ENCODE data around the gene ZNF768.

The ZNF768 gene

GRCh38 chr16:30488764-30489605 lies 37.4 kb downstream of the ZNF768 start:
- H3K27me3 ChIP-seq (ENCODE audit: insufficient read depth, low read length, poor library complexity), result no peaks in the 10 kb centered on the region
- no peak overlapping the region for H3K27ac ChIP-seq (ENCODE audit: low read depth, low read length)
- H3K79me2 ChIP-seq (ENCODE audit: control insufficient read depth, insufficient read depth, low read length), result no peaks in the 10 kb centered on the region
- H4K8ac ChIP-seq (ENCODE audit: low read depth, low read length), result no peak overlapping the region
- no peak overlapping the region for H3K56ac ChIP-seq (ENCODE audit: low read length)
- no peak overlapping the region for H3K4me3 ChIP-seq (ENCODE audit: low read length)
- H3K4me2 ChIP-seq (ENCODE audit: low read length), result no peak overlapping the region
- no peaks in the 10 kb centered on the region for H3K79me1 ChIP-seq (ENCODE audit: low read length)
- no peak overlapping the region for H3K9ac ChIP-seq (ENCODE audit: low read length)
- H3K4me1 ChIP-seq (ENCODE audit: control insufficient read depth, low read depth, low read length), result no peaks in the 10 kb centered on the region
- H3K18ac ChIP-seq (ENCODE audit: low read length), result no peak overlapping the region
- no peak overlapping the region for H3K23ac ChIP-seq (ENCODE audit: low read length)
- WGBS (ENCODE audit: extremely low coverage, insufficient coverage, low lambda C conversion rate), result no CpG with 5 or more reads among the region's 11 CpGs
- no peak overlapping the region for H2BK15ac ChIP-seq (replicated peaks; ENCODE audit: low read depth)
- no peaks in the 10 kb centered on the region for H3K36me3 ChIP-seq (ENCODE audit: control insufficient read depth, insufficient read depth, low read length)
- no peak overlapping the region for H3K4ac ChIP-seq (ENCODE audit: low read depth, low read length)
- no peak overlapping the region for H4K5ac ChIP-seq (ENCODE audit: low read length)
- no peak overlapping the region for H2BK120ac ChIP-seq (ENCODE audit: low read depth, low read length)
- peak; percentile 46 for DNase-seq
- no peak overlapping the region for H2BK5ac ChIP-seq (ENCODE audit: low read length)
- no peak overlapping the region for H2AK5ac ChIP-seq (ENCODE audit: low read length)

DNA sequence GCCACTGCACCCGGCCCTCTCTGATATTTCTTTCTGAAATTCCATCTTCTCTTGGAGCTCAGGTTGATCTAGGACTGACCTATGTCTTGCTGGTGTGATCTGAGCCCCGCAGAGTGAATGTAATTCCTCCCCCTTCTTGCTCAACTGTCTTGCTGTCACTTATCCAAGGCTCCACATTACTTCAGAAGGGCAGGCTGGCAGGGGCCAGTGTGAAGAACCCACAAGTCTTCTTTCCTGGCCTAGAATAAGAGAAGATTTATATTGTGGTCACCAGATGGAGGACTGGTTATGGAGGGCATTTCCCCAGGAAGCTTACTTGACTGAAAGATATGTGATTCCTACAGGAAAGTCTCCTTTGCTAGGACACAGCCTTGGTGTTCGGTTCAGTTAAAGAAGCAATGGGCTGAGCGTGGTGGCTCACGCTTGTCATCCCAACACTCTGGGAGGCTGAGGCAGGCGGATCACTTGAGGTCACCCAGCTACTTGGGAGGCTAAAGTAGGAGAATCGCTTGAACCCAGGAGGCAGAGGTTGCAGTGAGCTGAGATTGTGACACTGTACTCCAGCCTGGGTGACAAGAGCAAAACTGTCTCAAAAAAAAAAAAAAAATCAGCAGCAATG lies 40.4 kb downstream of the ZNF768 start:
- no peak overlapping the region for H3K18ac ChIP-seq (ENCODE audit: low read length)
- DNase-seq, result no peak
- no peaks in the 10 kb centered on the region for H3K4me1 ChIP-seq (ENCODE audit: control insufficient read depth, low read depth, low read length)
- no peak overlapping the region for H3K4me2 ChIP-seq (ENCODE audit: low read length)
- H3K4me3 ChIP-seq (ENCODE audit: low read length), result no peak overlapping the region
- H3K27ac ChIP-seq (ENCODE audit: low read depth, low read length), result no peak overlapping the region
- H3K79me2 ChIP-seq (ENCODE audit: control insufficient read depth, insufficient read depth, low read length), result no peaks in the 10 kb centered on the region
- no peak overlapping the region for H4K8ac ChIP-seq (ENCODE audit: low read depth, low read length)
- no CpG with 5 or more reads among the region's 7 CpGs for WGBS (ENCODE audit: extremely low coverage, insufficient coverage, low lambda C conversion rate)
- no peak overlapping the region for H4K5ac ChIP-seq (ENCODE audit: low read length)
- no peak overlapping the region for H3K56ac ChIP-seq (ENCODE audit: low read length)
- no peak overlapping the region for H3K9ac ChIP-seq (ENCODE audit: low read length)
- H3K36me3 ChIP-seq (ENCODE audit: control insufficient read depth, insufficient read depth, low read length), result no peaks in the 10 kb centered on the region
- no peak overlapping the region for H3K4ac ChIP-seq (ENCODE audit: low read depth, low read length)
- no peak overlapping the region for H2BK5ac ChIP-seq (ENCODE audit: low read length)
- H3K79me1 ChIP-seq (ENCODE audit: low read length), result no peaks in the 10 kb centered on the region
- H2BK15ac ChIP-seq (replicated peaks; ENCODE audit: low read depth), result no peak overlapping the region
- H2BK120ac ChIP-seq (ENCODE audit: low read depth, low read length), result no peak overlapping the region
- no peaks in the 10 kb centered on the region for H3K27me3 ChIP-seq (ENCODE audit: insufficient read depth, low read length, poor library complexity)
- H3K23ac ChIP-seq (ENCODE audit: low read length), result no peak overlapping the region
- H2AK5ac ChIP-seq (ENCODE audit: low read length), result no peak overlapping the region

- Histone ChIP-seq H2BK120ac (ENCODE audit: low read depth, low read length) (no peak overlapping the region), H3K56ac (ENCODE audit: low read length) (no peak overlapping the region), H2BK15ac (replicated peaks; ENCODE audit: low read depth) (no peak overlapping the region), H3K4me2 (ENCODE audit: low read length) (no peak overlapping the region), H3K79me1 (ENCODE audit: low read length) (no peaks in the 10 kb centered on the region), H3K4me3 (ENCODE audit: low read length) (no peak overlapping the region), H3K36me3 (ENCODE audit: control insufficient read depth, insufficient read depth, low read length) (no peaks in the 10 kb centered on the region), H3K4me1 (ENCODE audit: control insufficient read depth, low read depth, low read length) (no peaks in the 10 kb centered on the region), H3K23ac (ENCODE audit: low read length) (no peak overlapping the region), H3K27me3 (ENCODE audit: insufficient read depth, low read length, poor library complexity) (no peaks in the 10 kb centered on the region), H4K5ac (ENCODE audit: low read length) (no peak overlapping the region), H3K27ac (ENCODE audit: low read depth, low read length) (no peak overlapping the region), H3K4ac (ENCODE audit: low read depth, low read length) (no peak overlapping the region), H4K8ac (ENCODE audit: low read depth, low read length) (no peak overlapping the region), H2BK5ac (ENCODE audit: low read length) (no peak overlapping the region), H3K18ac (ENCODE audit: low read length) (no peak overlapping the region), H3K9ac (ENCODE audit: low read length) (no peak overlapping the region), H2AK5ac (ENCODE audit: low read length) (no peak overlapping the region), H3K79me2 (ENCODE audit: control insufficient read depth, insufficient read depth, low read length) (no peaks in the 10 kb centered on the region)
- DNase-seq, result no peak
Measured at GRCh38 chr16:30484887-30485286, 41.5 kb downstream of the ZNF768 start.

DNA sequence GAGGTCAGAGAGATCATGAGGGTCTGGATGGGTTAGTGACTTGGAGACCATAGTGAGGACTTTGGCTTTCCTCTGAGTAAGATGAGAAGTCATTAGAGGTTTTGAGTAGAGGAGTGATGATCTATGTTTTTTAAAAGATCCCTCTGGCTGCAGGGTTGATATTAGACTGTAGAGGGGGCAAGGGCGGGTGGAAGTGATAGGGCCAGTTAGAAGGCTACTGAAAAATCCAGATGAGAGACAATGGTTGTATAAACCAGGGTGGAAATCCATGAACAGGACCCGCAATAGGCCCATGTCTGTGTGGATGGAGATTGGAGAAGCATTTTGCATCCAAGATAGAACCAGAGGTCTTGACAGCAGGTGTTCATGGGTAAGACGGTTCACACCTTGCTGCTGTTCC lies 44.0 kb downstream of the ZNF768 start:
- H3K4me2 ChIP-seq (ENCODE audit: low read length), result no peak overlapping the region
- DNase-seq, result no peak
- no peak overlapping the region for H2BK15ac ChIP-seq (replicated peaks; ENCODE audit: low read depth)

GRCh38 chr16:30481381-30481780 lies 45.0 kb downstream of the ZNF768 start:
- H3K36me3 ChIP-seq (ENCODE audit: control insufficient read depth, insufficient read depth, low read length), result no peaks in the 10 kb centered on the region
- DNase-seq, result no peak
- no CpG with 5 or more reads among the region's 5 CpGs for WGBS (ENCODE audit: extremely low coverage, insufficient coverage, low lambda C conversion rate)
- H3K9ac ChIP-seq (ENCODE audit: low read length), result no peak overlapping the region
- no peak overlapping the region for H4K8ac ChIP-seq (ENCODE audit: low read depth, low read length)
- H3K4me2 ChIP-seq (ENCODE audit: low read length), result no peak overlapping the region
- no peaks in the 10 kb centered on the region for H3K79me2 ChIP-seq (ENCODE audit: control insufficient read depth, insufficient read depth, low read length)
- no peak overlapping the region for H3K18ac ChIP-seq (ENCODE audit: low read length)
- H3K4ac ChIP-seq (ENCODE audit: low read depth, low read length), result no peak overlapping the region
- no peak overlapping the region for H4K5ac ChIP-seq (ENCODE audit: low read length)
- no peak overlapping the region for H2BK120ac ChIP-seq (ENCODE audit: low read depth, low read length)
- H3K4me1 ChIP-seq (ENCODE audit: control insufficient read depth, low read depth, low read length), result no peaks in the 10 kb centered on the region
- H3K27ac ChIP-seq (ENCODE audit: low read depth, low read length), result no peak overlapping the region
- H3K23ac ChIP-seq (ENCODE audit: low read length), result no peak overlapping the region
- no peak overlapping the region for H2AK5ac ChIP-seq (ENCODE audit: low read length)
- H3K4me3 ChIP-seq (ENCODE audit: low read length), result no peak overlapping the region
- no peak overlapping the region for H2BK15ac ChIP-seq (replicated peaks; ENCODE audit: low read depth)
- no peaks in the 10 kb centered on the region for H3K79me1 ChIP-seq (ENCODE audit: low read length)
- no peaks in the 10 kb centered on the region for H3K27me3 ChIP-seq (ENCODE audit: insufficient read depth, low read length, poor library complexity)
- H3K56ac ChIP-seq (ENCODE audit: low read length), result no peak overlapping the region
- no peak overlapping the region for H2BK5ac ChIP-seq (ENCODE audit: low read length)

More for the DNA sequence above, 44.0 kb downstream of the ZNF768 start:
- no peak overlapping the region for H3K18ac ChIP-seq (ENCODE audit: low read length)
- H3K27ac ChIP-seq (ENCODE audit: low read depth, low read length), result no peak overlapping the region
- no CpG with 5 or more reads among the region's 3 CpGs for WGBS (ENCODE audit: extremely low coverage, insufficient coverage, low lambda C conversion rate)
- H3K4me1 ChIP-seq (ENCODE audit: control insufficient read depth, low read depth, low read length), result no peaks in the 10 kb centered on the region
- H3K9ac ChIP-seq (ENCODE audit: low read length), result no peak overlapping the region
- no peak overlapping the region for H2BK5ac ChIP-seq (ENCODE audit: low read length)
- H2BK120ac ChIP-seq (ENCODE audit: low read depth, low read length), result no peak overlapping the region
- H3K56ac ChIP-seq (ENCODE audit: low read length), result no peak overlapping the region
- no peaks in the 10 kb centered on the region for H3K27me3 ChIP-seq (ENCODE audit: insufficient read depth, low read length, poor library complexity)
- no peaks in the 10 kb centered on the region for H3K36me3 ChIP-seq (ENCODE audit: control insufficient read depth, insufficient read depth, low read length)
- H4K8ac ChIP-seq (ENCODE audit: low read depth, low read length), result no peak overlapping the region
- no peak overlapping the region for H2AK5ac ChIP-seq (ENCODE audit: low read length)
- no peak overlapping the region for H3K4ac ChIP-seq (ENCODE audit: low read depth, low read length)
- no peak overlapping the region for H4K5ac ChIP-seq (ENCODE audit: low read length)
- H3K79me2 ChIP-seq (ENCODE audit: control insufficient read depth, insufficient read depth, low read length), result no peaks in the 10 kb centered on the region
- H3K23ac ChIP-seq (ENCODE audit: low read length), result no peak overlapping the region
- H3K79me1 ChIP-seq (ENCODE audit: low read length), result no peaks in the 10 kb centered on the region
- no peak overlapping the region for H3K4me3 ChIP-seq (ENCODE audit: low read length)

Measured in mesendoderm (in vitro differentiated cells).